Peyer's patch (tissue), 4 donors: ENCODE data around the gene ZMIZ1. TPM values are rescaled to one million over a fixed set of nuclear protein-coding genes. Genes with fewer than 3 reads are reported as not detected.

ENCODE experiments used
- DNase-seq, 3 donors: peaks; one replicate each; pipeline ENCODE4 v3.0.0-alpha.2; 2017 to 2019
- H3K27ac ChIP-seq, 4 donors: fragments of 200-600 bp; sonication (generic); one replicate each; pipeline ENCODE4 v1.5.1; 2016 to 2019
- H3K27me3 ChIP-seq, 2 donors: fragments of 200-600 bp; sonication (generic); one replicate each; pipeline ENCODE4 v1.5.1; 2019
- H3K36me3 ChIP-seq, 3 donors: fragments of 200-600 bp; sonication (generic); one replicate each; pipeline ENCODE4 v1.5.1; 2016 to 2019
- H3K4me1 ChIP-seq, 4 donors: fragments of 200-600 bp; sonication (generic); one replicate each; pipeline ENCODE4 v1.5.1; 2016 to 2019
- H3K4me3 ChIP-seq, 4 donors: fragments of 200-600 bp; sonication (generic); 1 replicate in 3 of 4; 2 replicates in 1 of 4; pipeline ENCODE4 v1.5.1; 2016 to 2019; ENCODE audit warnings: mild to moderate bottlenecking in 1 of 4
- H3K9me3 ChIP-seq, 4 donors: fragments of 200-600 bp; sonication (generic); one replicate each; pipeline ENCODE4 v1.5.1; 2016 to 2019; ENCODE audit warnings: mild to moderate bottlenecking in 1 of 4
- CTCF ChIP-seq, 6 experiments: fragments of 450-650 bp in 4 of 6; fragments of 200-600 bp in 2 of 6; sonication (generic) in 1 of 6; IDR thresholded peaks; one replicate each; pipeline ENCODE4 v1.5.1; 2017 to 2019; ENCODE audit warnings: antibody characterized with exemption in 6 of 6, mild to moderate bottlenecking in 3 of 6, moderate library complexity in 1 of 6
- POLR2A ChIP-seq, 2 donors: fragments of 450-650 bp; IDR thresholded peaks; one replicate each; pipeline ENCODE4 v1.5.1; 2017; ENCODE audit warnings: antibody characterized with exemption in 2 of 2, mild to moderate bottlenecking in 2 of 2, moderate library complexity in 2 of 2
- total RNA-seq, 4 donors: library from RNA; depleted of rRNA; stranded (reverse); fragments of >200 nt; gene quantifications; one replicate each; pipeline ENCODE4 v1.1.0, GENCODE V29; 2016

Gene ZMIZ1
- total RNA-seq, 4 donors from 2014 or later, result 40.4 to 86.7 (median 73.2) TPM

DNA sequence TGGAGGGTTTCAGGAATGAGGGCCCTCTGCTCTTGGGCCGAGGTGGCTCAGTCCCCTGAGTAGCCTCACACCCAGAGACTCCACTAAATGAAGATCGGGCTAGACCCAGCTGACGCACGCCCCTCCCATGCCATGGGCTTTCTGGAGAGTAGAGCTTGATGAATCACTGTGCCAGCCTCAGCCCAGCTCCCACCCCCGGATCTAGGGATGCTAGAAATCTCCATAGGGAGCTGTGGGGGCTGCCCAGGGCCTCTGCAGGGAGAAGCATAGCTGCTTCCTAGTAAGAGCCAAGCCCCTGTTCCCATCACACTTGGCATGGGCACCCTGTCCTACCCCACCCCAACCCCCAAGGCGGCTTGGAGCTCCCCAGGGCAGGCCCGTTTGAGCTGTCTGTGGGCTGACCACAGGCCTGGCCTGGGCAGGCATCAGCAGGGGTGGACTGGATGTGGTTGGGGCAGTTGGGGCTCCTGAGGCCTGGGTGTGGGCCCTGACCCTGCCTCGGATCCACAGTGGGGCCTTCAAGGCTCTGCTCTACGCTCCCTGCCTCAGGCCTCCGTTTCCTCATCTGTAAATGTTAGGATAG lies 121.2 kb downstream of the ZMIZ1 start:
- H3K27ac ChIP-seq, result no peak overlapping the region
- H3K4me3 ChIP-seq, result no peak overlapping the region
- peaks cover 0 to 55% (median 5%) of the 10 kb centered on the region in 4 donors for H3K4me1 ChIP-seq
- no peaks in the 10 kb centered on the region for H3K9me3 ChIP-seq
- DNase-seq, result no peak
- no peaks in the 10 kb centered on the region for H3K36me3 ChIP-seq
- TF ChIP-seq CTCF (IDR thresholded peaks at IDR 0.05) (no peak), POLR2A (IDR thresholded peaks at IDR 0.05) (no peak)
- H3K27me3 ChIP-seq, result no peaks in the 10 kb centered on the region

GRCh38 chr10:79190740-79191261 lies 122.0 kb downstream of the ZMIZ1 start:
- no peaks in the 10 kb centered on the region for H3K27me3 ChIP-seq
- H3K27ac ChIP-seq, result no peak overlapping the region
- H3K9me3 ChIP-seq, result no peaks in the 10 kb centered on the region
- H3K4me3 ChIP-seq, result no peak overlapping the region
- TF ChIP-seq CTCF (IDR thresholded peaks at IDR 0.05) (no peak), POLR2A (IDR thresholded peaks at IDR 0.05) (no peak)
- H3K36me3 ChIP-seq, result no peaks in the 10 kb centered on the region
- DNase-seq, result no peak
- peaks cover 0 to 51% (median 6%) of the 10 kb centered on the region in 4 donors for H3K4me1 ChIP-seq

DNA sequence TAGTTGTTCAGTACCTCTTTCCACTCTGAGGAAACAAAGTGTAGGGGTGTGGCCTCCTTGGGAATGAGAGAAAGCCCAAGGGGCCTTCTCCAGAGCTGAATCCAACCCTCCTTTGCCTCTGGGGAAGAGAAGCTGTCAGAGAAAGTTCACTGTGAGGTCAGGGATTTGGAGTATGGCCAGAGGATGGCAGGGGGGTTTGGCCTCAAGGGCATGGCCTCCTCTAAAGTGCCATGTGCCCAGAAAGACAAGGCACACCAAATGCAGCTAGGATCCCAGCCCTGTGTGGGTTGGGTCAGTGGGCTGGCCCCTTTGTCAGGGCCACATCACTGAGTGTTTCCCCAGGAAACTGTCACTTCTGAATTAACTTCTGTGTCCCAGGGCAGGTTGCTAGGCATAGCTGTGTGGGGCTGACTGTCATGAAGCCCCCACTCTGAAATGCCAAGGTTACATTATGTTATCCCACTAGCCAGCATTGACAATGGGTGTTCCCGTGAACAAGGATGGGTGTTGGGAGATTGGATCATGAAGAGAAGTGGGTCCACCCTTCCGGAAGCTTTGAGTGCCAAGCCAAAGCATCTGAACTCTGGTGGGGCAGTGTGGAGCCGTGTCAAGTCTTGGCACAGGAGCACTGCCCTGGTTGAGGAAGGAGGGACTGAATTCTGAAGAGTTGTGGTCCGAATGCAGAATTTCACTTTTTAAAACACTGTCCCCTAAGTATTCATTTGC lies 123.3 kb downstream of the ZMIZ1 start:
- peak overlapping the region in 1 of 4 donors; percentile 4 for H3K27ac ChIP-seq

GRCh38 chr10:79192677-79193003 lies 123.9 kb downstream of the ZMIZ1 start:
- H3K9me3 ChIP-seq, result no peaks in the 10 kb centered on the region
- H3K4me1 ChIP-seq, result peaks cover 0 to 32% (median 5%) of the 10 kb centered on the region in 4 donors
- no peak for DNase-seq
- H3K4me3 ChIP-seq, result no peak overlapping the region
- no peaks in the 10 kb centered on the region for H3K27me3 ChIP-seq
- H3K36me3 ChIP-seq, result no peaks in the 10 kb centered on the region
- H3K27ac ChIP-seq, result no peak overlapping the region
- TF ChIP-seq POLR2A (IDR thresholded peaks at IDR 0.05), result no peak
- TF ChIP-seq CTCF (IDR thresholded peaks at IDR 0.05), result no peak

More for the DNA sequence above, 123.3 kb downstream of the ZMIZ1 start:
- Histone ChIP-seq H3K4me1 (peaks cover 0 to 38% (median 5%) of the 10 kb centered on the region in 4 donors), H3K9me3 (no peaks in the 10 kb centered on the region), H3K27me3 (no peaks in the 10 kb centered on the region), H3K4me3 (no peak overlapping the region), H3K36me3 (no peaks in the 10 kb centered on the region)
- DNase-seq, result no peak
- no peak for TF ChIP-seq CTCF (IDR thresholded peaks at IDR 0.05)
- TF ChIP-seq POLR2A (IDR thresholded peaks at IDR 0.05), result no peak

GRCh38 chr10:79193694-79194382 lies 125.1 kb downstream of the ZMIZ1 start:
- TF ChIP-seq CTCF (IDR thresholded peaks at IDR 0.05) (no peak), POLR2A (IDR thresholded peaks at IDR 0.05) (no peak)
- no peaks in the 10 kb centered on the region for H3K36me3 ChIP-seq
- H3K27me3 ChIP-seq, result no peaks in the 10 kb centered on the region
- no peaks in the 10 kb centered on the region for H3K9me3 ChIP-seq
- no peak for DNase-seq
- peaks cover 0 to 21% (median 3%) of the 10 kb centered on the region in 4 donors for H3K4me1 ChIP-seq
- H3K4me3 ChIP-seq, result no peak overlapping the region
- no peak overlapping the region for H3K27ac ChIP-seq
